GM19043 (cell line): ENCODE results near the gene RHOA.
A peak's percentile ranks its signal among the peaks of the same experiment; 100 is the strongest.
"Not testable (repeated sequence)": the region's sequence is repeated elsewhere in the genome, so short reads cannot be mapped to it uniquely, and the experiment has no call there.

Experiments
- ATAC-seq: cut with Tn5 transposase; IDR thresholded peaks from one replicate; pipeline ENCODE4 v1.9.1; 2021; ENCODE audit warnings: low read depth; ENCODE audit not compliant: unreplicated experiment

RHOA gene

DNA sequence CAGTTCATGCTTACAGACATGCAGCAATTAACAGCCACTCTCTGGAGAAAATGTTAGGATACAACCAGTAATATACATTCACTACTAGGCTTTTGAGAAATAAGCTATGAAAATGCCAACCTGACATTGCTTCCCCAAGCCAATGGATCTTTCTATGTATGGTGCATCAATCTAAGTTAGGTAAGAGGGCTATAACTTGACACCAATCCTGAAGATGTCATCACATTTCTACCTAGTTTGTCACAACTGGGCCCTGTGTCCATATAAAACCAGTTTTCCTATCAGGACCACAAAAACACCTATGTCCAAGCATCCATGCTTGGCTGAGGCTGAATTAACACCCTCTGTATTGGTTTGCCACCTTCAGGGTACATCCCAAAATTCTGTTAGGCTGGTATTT, 39.8 kb downstream of the RHOA start:
- ATAC-seq, result no peak

DNA sequence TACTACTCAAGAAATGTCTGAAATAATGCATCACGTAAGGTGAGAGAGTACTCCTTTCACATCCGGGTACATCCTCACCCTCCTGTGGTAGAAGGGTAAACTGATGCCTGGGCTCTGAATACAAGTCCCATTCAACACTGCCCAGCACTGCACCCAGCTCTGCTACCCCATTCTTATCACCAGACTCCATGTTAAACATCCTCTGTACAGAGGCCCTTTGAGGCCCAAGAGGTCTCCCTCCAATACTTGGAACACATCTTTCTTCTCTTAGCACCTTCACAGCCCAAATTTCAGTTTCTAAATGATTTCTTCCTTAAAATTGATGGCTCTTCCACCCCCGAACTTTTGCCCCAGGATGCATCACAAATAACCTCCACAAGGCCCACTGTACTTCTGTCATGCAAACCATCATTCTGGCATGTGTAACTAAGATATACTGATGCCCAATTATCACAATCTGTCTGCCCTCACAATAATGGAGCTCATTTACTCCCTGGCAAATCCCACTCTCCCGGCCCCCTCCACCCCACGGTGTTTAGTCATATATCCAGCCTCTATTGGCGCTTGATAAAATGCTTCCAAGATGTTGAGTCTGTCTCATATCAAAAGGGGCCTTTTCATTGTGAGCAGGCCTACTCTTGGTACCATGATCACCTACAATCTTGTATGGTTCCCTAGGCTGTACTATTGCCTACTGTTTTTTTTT, 41.0 kb downstream of the RHOA start:
- ATAC-seq, result no peak

DNA sequence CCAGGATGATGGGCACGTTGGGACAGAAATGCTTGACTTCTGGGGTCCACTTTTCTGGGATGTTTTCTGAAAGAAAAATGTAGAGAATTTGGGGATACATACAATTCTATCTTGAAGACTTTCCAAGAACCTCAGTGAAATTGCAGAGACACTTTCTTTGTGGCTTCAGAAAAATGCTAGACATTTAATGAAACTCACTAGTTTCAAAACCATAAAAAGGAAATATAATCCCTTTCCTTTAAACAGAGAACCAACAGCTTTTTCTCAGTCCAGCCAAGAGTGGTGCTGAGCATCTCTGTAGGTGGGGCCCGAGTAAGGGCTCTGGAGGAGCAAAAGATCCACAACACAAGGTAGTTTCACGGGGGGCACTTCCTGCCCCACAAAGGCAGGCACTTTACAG, 49.2 kb downstream of the RHOA start:
- no peak for ATAC-seq

DNA sequence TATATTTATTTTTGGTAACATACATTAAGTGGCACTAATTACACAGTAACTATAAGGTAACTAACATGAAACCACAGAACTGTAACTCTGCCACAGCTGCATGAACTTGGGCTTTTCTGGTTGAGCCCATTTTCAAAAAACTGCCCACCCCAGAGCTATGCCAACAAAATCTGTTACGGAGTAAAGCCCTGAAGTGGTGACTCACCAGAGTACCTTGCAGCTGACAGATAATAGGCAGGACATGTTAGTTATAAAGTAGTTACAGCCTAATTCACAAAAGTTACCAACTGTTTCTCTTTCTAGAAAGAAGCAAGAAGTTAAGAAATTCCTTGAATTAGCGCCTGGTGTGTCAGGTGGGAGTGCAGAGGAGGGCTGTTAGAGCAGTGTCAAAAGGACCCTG, 52.2 kb downstream of the RHOA start:
- no peak for ATAC-seq

DNA sequence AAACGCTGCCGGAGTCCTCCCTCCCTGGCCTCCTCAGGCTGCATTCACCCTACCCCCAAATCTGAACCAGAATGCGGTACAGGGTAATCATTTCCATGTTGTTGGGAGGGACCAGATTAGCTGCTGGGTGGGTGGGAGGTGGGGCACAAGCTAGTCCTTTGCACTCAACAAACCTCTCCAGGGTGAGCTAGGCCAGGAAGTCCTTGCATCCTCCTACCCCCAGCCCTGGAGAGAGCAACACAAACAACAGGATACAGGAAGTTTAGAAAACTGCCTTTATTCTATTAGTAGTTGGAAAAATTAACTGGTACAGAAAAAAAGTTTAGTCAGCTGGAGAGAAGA, 52.9 kb downstream of the RHOA start:
- peak; percentile 13 for ATAC-seq

DNA sequence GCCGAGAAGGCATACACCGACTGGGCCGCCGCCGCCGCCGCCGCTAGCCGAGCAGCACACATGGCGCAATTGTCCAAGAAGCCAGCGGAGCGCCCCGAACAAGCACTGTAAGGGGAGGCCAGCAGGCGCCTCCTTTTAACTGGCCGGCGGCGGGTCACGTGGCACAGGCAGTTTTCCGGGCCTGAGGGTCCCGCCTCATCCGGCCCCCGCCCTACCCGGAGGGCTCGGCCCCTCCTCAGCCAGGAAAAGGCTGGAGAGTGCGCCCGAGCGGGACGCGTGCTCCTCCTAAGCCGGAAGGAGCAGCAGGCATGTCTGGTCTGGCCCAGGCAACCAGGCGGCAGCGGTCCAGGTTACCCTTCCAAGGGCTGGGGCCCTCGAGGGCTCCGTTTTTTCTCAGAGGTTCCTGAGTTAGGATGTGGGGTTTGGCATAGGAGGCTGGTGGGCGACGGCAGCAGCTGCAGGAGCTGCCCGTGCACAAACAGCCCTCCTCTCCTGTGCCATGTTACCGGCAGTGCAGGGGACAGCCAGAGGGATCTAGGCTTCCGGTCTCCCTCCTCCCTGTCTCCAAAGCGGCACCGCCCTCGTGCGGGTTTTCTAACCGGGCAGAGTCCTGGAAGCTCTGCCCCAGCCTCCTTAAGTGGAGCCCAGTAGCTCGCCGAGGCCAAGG, 53.4 kb downstream of the RHOA start, which contains the start of gene GPX1:
GPX1 (minus strand) TSS at position 137 of the 667 bp plus-strand sequence; CDS start at position 62, 75 bp downstream.
- peak; percentile 82 for ATAC-seq

DNA sequence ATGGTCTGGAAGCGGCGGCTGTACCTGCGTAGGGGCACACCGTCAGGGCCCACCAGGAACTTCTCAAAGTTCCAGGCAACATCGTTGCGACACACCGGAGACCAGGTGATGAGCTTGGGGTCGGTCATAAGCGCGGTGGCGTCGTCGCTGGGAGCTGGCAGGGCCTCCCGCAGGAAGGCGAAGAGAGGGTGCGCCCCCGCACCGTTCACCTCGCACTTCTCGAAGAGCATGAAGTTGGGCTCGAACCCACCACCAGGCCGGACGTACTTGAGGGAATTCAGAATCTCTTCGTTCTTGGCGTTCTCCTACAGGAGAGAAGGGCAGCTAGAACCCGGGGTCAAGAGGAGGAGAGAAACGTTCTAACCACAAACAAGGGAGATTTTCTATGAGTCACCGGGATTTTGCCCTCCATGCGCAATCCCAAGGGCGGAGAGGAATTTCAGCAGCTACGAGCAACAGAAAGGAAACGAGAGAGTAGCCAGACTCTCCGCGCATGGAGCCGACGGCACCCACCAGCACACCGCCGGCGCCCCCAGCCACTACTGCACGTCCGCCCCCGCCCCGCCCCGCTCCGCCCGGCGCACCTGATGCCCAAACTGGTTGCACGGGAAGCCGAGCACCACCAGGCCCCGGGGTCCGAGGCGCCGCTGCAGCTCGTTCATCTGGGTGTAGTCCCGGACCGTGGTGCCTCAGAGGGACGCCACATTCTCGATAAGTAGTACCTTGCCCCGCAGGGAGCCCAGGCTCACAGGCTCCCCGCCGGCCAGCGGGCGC, 54.1 kb downstream of the RHOA start:
- not testable (repeated sequence) for ATAC-seq

DNA sequence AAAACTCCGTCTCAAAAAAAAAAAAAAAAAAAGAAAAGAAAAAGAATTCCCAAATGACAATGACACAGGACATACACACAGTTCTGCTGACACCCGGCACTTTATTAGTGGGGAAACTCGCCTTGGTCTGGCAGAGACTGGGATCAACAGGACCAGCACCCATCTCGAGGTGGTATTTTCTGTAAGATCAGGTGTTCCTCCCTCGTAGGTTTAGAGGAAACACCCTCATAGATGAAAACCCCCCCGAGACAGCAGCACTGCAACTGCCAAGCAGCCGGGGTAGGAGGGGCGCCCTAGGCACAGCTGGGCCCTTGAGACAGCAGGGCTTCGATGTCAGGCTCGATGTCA, 54.7 kb downstream of the RHOA start:
- not testable (repeated sequence) for ATAC-seq

DNA sequence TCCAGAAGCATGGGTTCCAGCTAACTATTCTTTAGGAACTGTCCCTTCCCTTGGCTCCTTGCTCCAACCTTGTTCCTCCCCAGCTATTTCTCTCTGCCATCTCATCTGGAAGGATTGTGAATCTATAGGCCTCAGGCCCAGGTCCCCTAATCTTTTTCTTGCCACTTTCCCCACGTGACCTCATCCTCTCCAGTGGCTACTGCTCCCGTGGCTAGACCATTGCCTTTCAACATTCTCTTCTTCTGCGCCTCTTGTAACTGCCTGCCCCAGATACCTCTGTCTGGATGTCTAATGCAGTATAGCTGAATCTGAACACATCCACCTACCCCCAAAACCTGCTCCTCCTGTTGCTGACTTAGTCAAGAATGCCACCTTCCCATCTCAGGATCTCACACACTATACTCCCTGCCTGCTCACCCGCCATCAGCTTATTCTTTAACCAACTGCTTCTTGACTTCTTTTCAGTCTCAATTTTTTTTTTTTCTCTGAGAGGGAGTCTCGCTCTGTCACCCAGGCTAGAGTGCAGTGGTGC, 58.8 kb downstream of the RHOA start:
- ATAC-seq, result no peak

DNA sequence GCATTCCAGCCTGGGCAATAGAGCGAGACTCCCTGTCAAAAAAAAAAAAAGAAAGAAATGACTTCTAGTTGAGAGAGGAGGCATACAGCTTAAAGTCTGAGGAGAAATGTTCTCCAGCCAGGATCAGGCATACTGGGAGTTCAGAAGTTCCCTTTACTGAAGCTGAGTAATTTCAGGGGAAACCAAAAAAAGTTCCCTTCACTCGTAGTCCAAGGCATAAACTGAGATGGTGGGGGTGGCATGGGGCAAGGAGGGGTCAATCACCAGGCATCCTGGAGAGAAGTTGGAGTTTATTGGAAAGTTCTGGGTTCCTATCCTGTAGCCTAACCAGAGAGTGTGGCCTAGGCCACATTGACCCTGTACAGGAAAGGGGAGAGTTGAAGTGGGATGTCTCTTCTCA, 59.5 kb downstream of the RHOA start:
- no peak for ATAC-seq

DNA sequence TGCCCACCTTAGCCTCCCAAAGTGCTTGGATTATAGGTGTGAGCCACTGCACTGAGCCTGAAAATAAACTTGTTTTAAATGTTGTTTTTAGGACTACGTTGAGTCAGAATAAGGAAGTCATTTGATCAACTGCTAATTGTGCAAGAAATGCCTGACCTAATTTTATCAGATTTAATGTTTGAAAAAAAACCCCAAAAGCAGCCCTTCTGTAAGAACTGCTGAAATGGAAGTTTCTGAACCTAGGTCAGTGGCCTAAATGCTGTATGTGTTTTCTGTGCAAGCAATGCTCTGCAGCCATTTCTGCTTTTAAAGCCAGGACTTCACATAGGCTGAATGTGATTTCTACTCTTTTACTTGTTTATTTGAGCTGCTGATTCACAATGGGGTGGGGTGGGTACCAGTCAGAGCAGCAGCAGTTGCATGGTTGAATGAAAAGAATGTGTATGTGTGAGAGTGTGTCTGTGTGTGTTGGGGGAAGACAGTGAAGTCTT, 60.2 kb downstream of the RHOA start:
- ATAC-seq, result no peak

DNA sequence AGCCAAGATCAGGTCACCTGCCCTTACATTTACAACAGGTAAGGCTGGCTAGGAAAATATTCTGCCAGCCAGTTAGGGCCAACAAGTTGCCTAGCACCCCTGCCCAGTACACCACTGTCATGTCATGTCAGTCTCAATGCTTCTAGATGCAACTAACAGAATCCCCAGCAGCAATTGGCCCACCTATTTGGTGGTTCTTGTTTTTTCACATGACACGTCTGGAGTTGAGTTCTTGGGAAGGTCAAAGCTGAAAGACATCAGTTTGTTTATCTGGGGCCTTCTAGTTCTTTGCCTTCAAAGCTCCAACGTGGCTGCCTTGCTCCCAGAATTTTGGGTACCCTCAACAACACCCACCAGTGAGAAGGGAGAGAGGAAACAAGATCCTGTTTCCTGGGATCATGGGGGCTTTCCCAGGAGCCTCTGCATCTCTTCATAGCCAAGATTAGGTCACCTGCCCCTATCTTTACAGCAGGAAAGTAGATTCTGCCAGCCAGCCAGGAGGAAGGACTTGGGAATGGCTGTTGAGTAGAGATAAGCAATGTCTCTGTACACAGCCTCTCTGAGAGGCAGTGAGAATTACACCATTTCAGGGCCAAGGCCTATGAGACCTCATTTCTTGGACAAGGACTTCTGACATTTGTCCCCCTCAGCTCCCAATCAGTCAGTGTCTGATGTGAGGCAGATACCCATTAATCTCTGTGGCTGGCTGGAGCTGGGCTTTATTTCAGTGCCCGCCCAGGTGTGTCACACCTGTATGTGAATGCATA, 62.2 kb downstream of the RHOA start:
- no peak for ATAC-seq

DNA sequence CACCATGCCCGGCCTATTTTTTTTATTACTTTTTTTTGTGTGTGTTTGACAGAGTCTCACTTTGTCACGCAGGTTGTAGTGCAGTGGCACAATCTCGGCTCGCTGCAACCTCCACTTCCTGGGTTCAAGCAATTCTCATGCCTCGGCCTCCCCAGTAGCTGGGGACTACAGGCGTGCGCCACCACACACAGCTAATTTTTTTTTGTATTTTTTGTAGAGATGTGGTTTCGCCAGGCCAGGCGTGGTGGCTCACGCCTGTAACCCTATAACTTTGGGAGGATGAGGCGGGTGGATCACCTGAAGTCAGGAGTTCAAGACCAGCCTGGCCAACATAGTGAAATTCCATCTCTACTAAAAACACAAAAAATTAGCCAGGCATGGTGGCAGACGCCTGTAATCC, 63.4 kb downstream of the RHOA start:
- ATAC-seq, result not testable (repeated sequence)

DNA sequence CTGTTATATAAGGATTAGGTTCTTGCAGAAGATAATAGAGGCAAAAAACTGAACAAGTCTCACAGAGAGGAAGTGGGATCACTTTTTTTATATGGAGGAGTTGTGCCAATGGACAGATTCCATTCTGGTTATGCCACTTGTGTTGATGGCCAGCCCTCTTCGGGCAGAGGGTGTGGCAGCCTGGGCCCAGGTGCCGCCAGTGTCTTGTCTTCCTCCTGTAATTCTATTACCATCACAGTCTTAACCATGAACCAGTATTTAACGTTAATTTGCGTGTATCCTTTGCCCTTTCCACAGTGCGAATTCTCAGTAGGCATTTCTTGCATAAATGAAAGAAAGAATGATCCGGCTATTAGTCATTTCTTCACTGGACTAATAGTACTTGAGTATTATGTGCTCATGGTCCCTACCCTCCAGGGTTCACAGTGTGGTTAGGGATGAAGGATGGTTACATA, 65.0 kb downstream of the RHOA start:
- no peak for ATAC-seq

DNA sequence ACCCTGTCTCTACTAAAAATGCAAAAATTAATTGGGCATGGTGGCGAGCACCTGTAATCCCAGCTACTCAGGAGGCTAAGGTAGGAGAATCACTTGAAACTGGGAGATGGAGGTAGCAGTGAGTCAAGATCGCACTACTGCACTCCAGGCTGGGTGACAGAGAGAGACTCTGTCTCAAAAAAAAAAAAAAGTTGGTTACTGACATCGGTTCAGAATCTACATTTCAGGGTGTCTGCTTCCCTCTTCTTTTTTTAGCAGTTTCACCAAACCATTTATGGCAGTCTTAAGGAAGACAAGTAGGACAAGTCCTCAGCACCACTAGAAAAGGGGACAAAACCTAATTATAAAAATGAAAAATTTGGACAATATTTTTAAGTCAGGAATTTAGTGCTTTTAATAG, 68.6 kb downstream of the RHOA start:
- ATAC-seq, result no peak

DNA sequence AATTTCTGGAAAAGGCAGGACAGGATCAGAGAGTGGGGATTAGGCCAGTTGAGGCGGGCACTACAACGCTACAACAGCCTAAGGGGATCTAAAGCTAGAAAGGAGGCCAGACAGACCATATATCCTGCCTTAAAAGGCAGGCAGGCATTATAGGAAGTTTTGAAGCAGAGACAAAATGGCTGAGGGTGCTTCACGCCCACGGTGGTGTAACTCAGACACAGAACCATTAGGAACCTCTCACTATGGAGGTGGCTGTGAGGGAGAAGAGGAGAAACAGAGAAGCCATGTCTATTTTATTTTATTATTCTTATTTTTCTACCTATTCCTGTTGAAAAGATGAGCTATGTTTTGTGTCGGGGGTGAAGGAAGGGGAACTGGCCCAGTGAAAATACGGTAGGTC, 69.8 kb downstream of the RHOA start:
- ATAC-seq, result no peak

DNA sequence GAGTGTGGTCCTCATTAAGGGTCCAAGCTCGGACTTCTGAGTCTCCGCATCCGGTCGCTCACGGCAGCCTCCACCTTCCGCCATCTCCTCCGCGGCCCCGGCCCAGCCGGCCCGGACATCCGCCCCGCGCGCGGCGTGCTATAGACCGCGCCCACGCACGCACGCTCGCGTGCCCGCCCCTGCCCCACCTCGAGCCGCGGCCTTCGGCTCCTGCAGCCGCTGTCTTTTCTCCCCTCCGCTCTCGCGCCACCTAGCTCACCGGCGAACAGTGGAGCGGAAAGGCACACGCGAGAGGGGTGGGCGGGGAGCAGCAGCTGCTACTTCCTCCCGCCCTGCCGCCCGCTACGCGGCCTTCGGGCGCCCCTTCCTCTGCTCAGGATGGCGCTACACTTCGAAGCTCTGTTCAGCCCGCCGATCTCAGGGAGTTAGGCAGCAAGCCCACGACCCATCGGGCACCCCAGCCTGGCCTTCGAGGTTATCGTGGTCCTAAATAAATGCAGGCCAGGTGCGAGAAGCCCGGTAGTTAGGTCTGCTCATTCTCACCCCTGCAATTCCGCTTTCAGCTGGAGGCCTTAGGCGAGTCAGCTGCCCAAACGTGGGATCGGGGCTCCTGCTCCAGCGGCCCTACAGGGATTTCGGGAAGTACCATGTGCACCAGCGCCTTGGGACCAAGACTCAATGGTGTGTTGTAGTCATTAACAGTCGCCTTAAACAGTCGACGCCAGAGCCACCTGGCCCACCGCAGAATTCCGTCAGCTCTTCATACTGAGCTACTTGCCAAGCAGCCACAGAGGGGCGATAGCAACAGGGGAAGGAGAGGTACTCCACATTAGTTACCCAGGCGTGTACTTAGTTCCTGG, 71.6 kb downstream of the RHOA start, which contains the start of gene USP4:
USP4 (minus strand) TSS at position 113 of the 860 bp plus-strand sequence; CDS start at position 84, 29 bp downstream.
- ATAC-seq, result peak; percentile 74

DNA sequence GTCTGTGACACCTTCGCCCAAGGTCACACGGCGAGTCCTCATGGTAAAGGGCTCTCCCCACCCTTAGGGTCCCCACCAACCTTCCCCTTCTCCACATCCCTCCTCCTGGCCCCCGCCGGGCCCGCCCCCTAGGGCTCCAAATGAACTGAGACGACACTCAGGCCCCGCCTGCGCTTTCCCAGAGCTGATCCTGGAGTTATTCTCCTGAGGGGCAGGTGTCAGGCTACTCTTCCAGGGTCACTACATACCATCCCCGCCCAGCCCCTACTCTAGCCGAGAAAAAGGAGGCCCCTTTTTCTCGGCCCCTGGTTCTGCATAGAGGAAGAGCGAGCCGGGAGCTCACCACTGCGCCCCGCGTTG, 72.2 kb downstream of the RHOA start:
- no peak for ATAC-seq

DNA sequence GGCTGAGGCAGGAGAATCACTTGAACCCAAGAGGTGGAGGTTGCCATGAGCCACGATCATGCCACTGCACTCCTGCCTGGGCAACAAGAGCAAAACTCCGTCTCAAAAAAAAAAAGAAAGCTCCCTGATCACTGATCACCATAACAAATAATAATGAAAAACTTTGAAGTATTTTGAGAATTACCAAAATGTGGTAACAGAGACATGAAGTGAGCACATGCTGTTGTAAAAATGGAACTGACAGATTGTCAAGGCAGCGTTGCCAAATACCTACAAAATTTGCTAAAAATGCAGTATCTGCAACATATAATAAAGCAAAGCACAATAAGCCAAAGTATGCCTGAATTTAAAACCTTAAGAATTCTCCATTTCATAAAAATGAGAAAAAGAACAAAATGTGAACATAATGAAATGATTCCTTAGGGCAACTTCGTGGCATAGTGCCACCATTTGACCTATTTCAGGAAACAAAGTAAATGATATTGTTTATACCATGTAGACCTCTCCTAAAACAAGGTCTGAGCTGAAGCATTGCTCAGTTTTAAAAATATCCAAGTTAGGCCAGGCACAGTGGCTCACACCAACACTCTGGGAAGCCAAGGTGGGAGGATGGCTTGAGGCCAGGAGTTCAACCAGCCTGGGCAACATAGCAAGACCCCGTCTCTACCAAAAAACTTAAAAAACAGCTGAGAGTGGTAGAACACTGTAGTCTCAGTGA, 77.7 kb downstream of the RHOA start:
- no peak for ATAC-seq
